Activated T-cell treated with anti-CD3 and anti-CD28 coated beads for 48 hours (primary cell): Measurements from ENCODE around the gene DPEP1.
A peak's percentile ranks its signal among the peaks of the same experiment; 100 is the strongest.
"Not testable (repeated sequence)": the region's sequence is repeated elsewhere in the genome, so short reads cannot be mapped to it uniquely, and the experiment has no call there.

Experiments
- DNase-seq: peaks from one replicate; pipeline ENCODE4 v3.0.0-alpha.2; 2020; ENCODE audit warnings: low read depth

The DPEP1 gene

GRCh38 chr16:89651584-89651983 lies 38.1 kb downstream of the DPEP1 start:
- DNase-seq, result no peak

- DNase-seq, result no peak
Observed at GRCh38 chr16:89653656-89654295, 40.3 kb downstream of the DPEP1 start.

GRCh38 chr16:89655062-89655643 lies 41.7 kb downstream of the DPEP1 start:
- DNase-seq, result no peak

GRCh38 chr16:89656435-89657121 lies 43.1 kb downstream of the DPEP1 start:
- DNase-seq, result no peak

GRCh38 chr16:89657442-89658220 lies 44.2 kb downstream of the DPEP1 start, which contains the start of the genes CHMP1A and SPATA33:
TSS of gene CHMP1A (minus strand) at chr16:89657708. CDS start at chr16:89657588, 120 bp downstream.
TSS of gene SPATA33 (plus strand) at chr16:89657836. CDS start at chr16:89657912, 76 bp downstream.
- DNase-seq, result peak; percentile 93

- DNase-seq, result no peak
Observed at GRCh38 chr16:89658221-89658879, 44.9 kb downstream of the DPEP1 start.

GRCh38 chr16:89660146-89660545 lies 46.7 kb downstream of the DPEP1 start:
- DNase-seq, result no peak

- DNase-seq, result no peak
Observed at GRCh38 chr16:89661215-89661614, 47.8 kb downstream of the DPEP1 start.

GRCh38 chr16:89664238-89664637 lies 50.8 kb downstream of the DPEP1 start:
- not testable (repeated sequence) for DNase-seq

GRCh38 chr16:89667000-89667399 lies 53.6 kb downstream of the DPEP1 start:
- not testable (repeated sequence) for DNase-seq

GRCh38 chr16:89667633-89668032 lies 54.2 kb downstream of the DPEP1 start:
- no peak for DNase-seq

- no peak for DNase-seq
Observed at GRCh38 chr16:89668790-89669158, 55.3 kb downstream of the DPEP1 start.

GRCh38 chr16:89669755-89670154 lies 56.3 kb downstream of the DPEP1 start:
- DNase-seq, result no peak

GRCh38 chr16:89670496-89671431 lies 57.3 kb downstream of the DPEP1 start:
- no peak for DNase-seq

GRCh38 chr16:89671565-89671964 lies 58.1 kb downstream of the DPEP1 start:
- not testable (repeated sequence) for DNase-seq

GRCh38 chr16:89672177-89672941 lies 58.9 kb downstream of the DPEP1 start:
- no peak for DNase-seq

- no peak for DNase-seq
Observed at GRCh38 chr16:89678258-89678657, 64.8 kb downstream of the DPEP1 start.

GRCh38 chr16:89685916-89686315 lies 72.5 kb downstream of the DPEP1 start:
- no peak for DNase-seq

GRCh38 chr16:89686520-89687091 lies 73.2 kb downstream of the DPEP1 start, which contains the start of gene CDK10:
TSS of gene CDK10 (plus strand) at chr16:89686689. CDS start at chr16:89686711, 22 bp downstream.
- peak; percentile 93 for DNase-seq
